Heart right ventricle (tissue), 16 donors: Measurements from ENCODE around the gene SPRING1. TPM values are rescaled to one million over a fixed set of nuclear protein-coding genes. Genes with fewer than 3 reads are reported as not detected.

Source experiments
- ATAC-seq, 8 donors: fragments of 200-7000 bp; cut with Tn5 transposase; one replicate each; pipeline ENCODE4 v1.9.1; 2020; ENCODE audit warnings: mild to moderate bottlenecking in 8 of 8, moderate library complexity in 8 of 8, moderate number of reproducible peaks in 1 of 8
- DNase-seq, 2 donors: peaks; one replicate each; pipeline ENCODE4 v3.0.0-alpha.2; 2020
- H3K27ac ChIP-seq, 10 donors: fragments of 200-600 bp; sonication (generic) in 2 of 10; one replicate each; pipeline versions ENCODE4 v1.5.0 to v1.8.0; 2020 to 2022; ENCODE audit warnings: mild to moderate bottlenecking in 3 of 10
- H3K27me3 ChIP-seq, 7 donors: fragments of 200-600 bp; one replicate each; pipeline ENCODE4 v1.8.0; 2021 to 2022; ENCODE audit warnings: mild to moderate bottlenecking in 2 of 7
- H3K36me3 ChIP-seq, 9 donors: fragments of 200-600 bp; sonication (generic) in 1 of 9; one replicate each; pipeline versions ENCODE4 v1.5.0 to v1.8.0; 2020 to 2022; ENCODE audit warnings: mild to moderate bottlenecking in 2 of 9
- H3K4me1 ChIP-seq, 9 donors: fragments of 200-600 bp; sonication (generic) in 1 of 9; one replicate each; pipeline versions ENCODE4 v1.5.0 to v1.8.0; 2020 to 2022; ENCODE audit warnings: mild to moderate bottlenecking in 4 of 9
- H3K4me3 ChIP-seq, 10 donors: fragments of 200-600 bp; sonication (generic) in 2 of 10; one replicate each; pipeline versions ENCODE4 v1.5.0 to v1.8.0; 2020 to 2022; ENCODE audit warnings: mild to moderate bottlenecking in 7 of 10, moderate library complexity in 2 of 10
- H3K9me3 ChIP-seq, 11 donors: fragments of 200-600 bp in 10 of 11; sonication (generic) in 2 of 11; one replicate each; pipeline versions ENCODE4 v1.5.0 to v1.8.0; 2013 to 2022; ENCODE audit warnings: mild to moderate bottlenecking in 2 of 11, control low read depth in 1 of 11, moderate library complexity in 1 of 11
- WGBS, 2 donors: extraction: QIAGEN DNeasy Blood & Tissue Kit; methylation state at CpG; one replicate each; pipeline ENCODE4 v1.1.7; 2013; ENCODE audit warnings: inconsistent platforms in 1 of 2; 5-methylcytosine and 5-hydroxymethylcytosine counted together
- intact Hi-C, 10 donors: fragments of 100-400 bp; cut with DNase I; formaldehyde crosslinking; loops; one replicate each; pipeline versions ENCODE4 v1.11.1 to v1.14.2; 2022
- polyA plus RNA-seq, 2 donors: library from polyadenylated mRNA; stranded (reverse); fragments of 200-250 nt; gene quantifications; one replicate each; pipeline ENCODE4 v1.2.3, GENCODE V29; 2013
- total RNA-seq, 10 donors: library from RNA; stranded (reverse); fragmentation: NEBNext Ultra II Directional in 3 of 10; extraction: Animal tissue kit (Norgen Biotek cat#: 25700) in 3 of 10; gene quantifications; one replicate each; pipeline versions ENCODE4 v1.2.1 to v1.2.4, GENCODE V29; 2021 to 2023
- TF ChIP-seq, protein P1 (sequence below), 9 donors: fragments of 200-600 bp; sonication (generic) in 2 of 9; IDR thresholded peaks; one replicate each; pipeline versions ENCODE4 v1.5.0 to v1.8.0; 2021 to 2022; ENCODE audit warnings: antibody characterized with exemption in 9 of 9, mild to moderate bottlenecking in 5 of 9, moderate library complexity in 1 of 9
- donor health status: Arrhythmogenic right ventricular cardiomyopathy.
- donor health status: ischemic (EF 13 %, LVEDD 7.1; RV severe dilation, severe dysfunction).
- donor health status: healthy with polysubstance abuse.
- donor health status: DM: no; HTN: yes; CAD: no.
- donor health status: DM: no; HTN: no; CAD: no.
- donor health status: ischemic (EF 25% LVEDD 6.9; RV normal size, moderate dysfunction).
- donor health status: ischemic (EF 25% LVEDD 5.7; RV mildly dilated, moderate dysfunction).
- donor health status: healthy.
- donor health status: DM: yes; HTN: yes; CAD: no.
- donor health status: Ischemic cardiomyopathy.
- donor health status: ischemic (EF 35%, LVEDD 5.7; RV mildly dilated, moderate dysfunction).
- donor health status: nonischemic (EF 11% LVEDD 7.7; RV severe dilation, severe dysfunction).
- donor health status: DM: yes; HTN: yes; CAD: no.
- donor health status: PGD.
- donor health status: ischemic (EF 29% LVEDD 5.4; RV normal size, mild dysfunction).
- donor health status: nonischemic (EF 23%, LVEDD 6.1; RV moderate dilation, normal function).

The SPRING1 gene
- total and polyA plus RNA-seq, 12 donors: 6.2 to 19.5 (median 10.5) TPM

- WGBS, 2 donors: 64 to 77% methylated on average over 27 of the region's 27 CpGs
- TF ChIP-seq, protein P1, sequence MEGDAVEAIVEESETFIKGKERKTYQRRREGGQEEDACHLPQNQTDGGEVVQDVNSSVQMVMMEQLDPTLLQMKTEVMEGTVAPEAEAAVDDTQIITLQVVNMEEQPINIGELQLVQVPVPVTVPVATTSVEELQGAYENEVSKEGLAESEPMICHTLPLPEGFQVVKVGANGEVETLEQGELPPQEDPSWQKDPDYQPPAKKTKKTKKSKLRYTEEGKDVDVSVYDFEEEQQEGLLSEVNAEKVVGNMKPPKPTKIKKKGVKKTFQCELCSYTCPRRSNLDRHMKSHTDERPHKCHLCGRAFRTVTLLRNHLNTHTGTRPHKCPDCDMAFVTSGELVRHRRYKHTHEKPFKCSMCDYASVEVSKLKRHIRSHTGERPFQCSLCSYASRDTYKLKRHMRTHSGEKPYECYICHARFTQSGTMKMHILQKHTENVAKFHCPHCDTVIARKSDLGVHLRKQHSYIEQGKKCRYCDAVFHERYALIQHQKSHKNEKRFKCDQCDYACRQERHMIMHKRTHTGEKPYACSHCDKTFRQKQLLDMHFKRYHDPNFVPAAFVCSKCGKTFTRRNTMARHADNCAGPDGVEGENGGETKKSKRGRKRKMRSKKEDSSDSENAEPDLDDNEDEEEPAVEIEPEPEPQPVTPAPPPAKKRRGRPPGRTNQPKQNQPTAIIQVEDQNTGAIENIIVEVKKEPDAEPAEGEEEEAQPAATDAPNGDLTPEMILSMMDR (IDR thresholded peaks at IDR 0.05): no peak
- Histone ChIP-seq H3K27ac (peak overlapping the region in 3 of 10 donors; percentile 17 to 61 (median 32)), H3K27me3 (no peaks in the 10 kb centered on the region), H3K9me3 (no peaks in the 10 kb centered on the region), H3K4me1 (peaks cover 0 to 40% (median 15%) of the 10 kb centered on the region in 9 donors), H3K36me3 (peaks cover 0 to 78% (median 6%) of the 10 kb centered on the region in 9 donors), H3K4me3 (peak overlapping the region in 6 of 10 donors; percentile 1 to 31 (median 17))
- ATAC-seq (peak; percentile 69 to 90 (median 76)), DNase-seq (peak; percentile 55 to 61)
- intact Hi-C loops: loop anchor here in 1 of 10 donors (10.0 kb wide), 1 partner anchor 287 kb away; no protein-coding TSS in a partner anchor
These were observed 20.1 kb downstream of the SPRING1 start for GRCh38 chr12:116717466-116718437.

DNA sequence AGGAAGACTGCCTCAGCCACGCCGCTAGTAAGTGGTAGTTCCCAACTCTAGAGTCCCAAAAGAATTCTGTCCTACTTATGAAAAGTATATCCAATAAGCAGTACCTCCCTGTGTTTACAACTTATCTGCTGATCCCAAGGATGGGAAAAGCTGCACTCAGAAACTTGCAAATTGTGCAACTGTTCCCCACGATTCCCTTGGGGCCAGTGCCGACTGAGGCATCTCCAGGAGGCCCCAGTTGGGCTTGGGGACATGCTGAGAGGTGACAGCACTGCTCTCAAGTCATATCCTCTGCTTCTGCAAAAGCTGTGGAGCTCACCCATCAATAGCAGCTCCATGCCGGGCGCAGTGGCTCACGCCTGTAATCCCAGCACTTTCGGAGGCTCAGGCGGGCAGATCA lies 23.7 kb downstream of the SPRING1 start:
- TF ChIP-seq, protein P1 (IDR thresholded peaks at IDR 0.05): no peak
- H3K4me3 ChIP-seq: no peak overlapping the region
- WGBS, 2 donors: 87 to 89% methylated on average over 9 of the region's 9 CpGs
- H3K4me1 ChIP-seq: peaks cover 0 to 34% (median 14%) of the 10 kb centered on the region in 9 donors
- H3K9me3 ChIP-seq: no peaks in the 10 kb centered on the region
- intact Hi-C loops: loop anchor here in 2 of 10 donors (5.0 to 10.0 kb wide), 2 partner anchors 291 to 717 kb away; no protein-coding TSS in a partner anchor
- no peak overlapping the region for H3K27ac ChIP-seq
- no peak for DNase-seq
- no peak for ATAC-seq
- H3K27me3 ChIP-seq: peaks cover 0 to 6% (median 0%) of the 10 kb centered on the region in 7 donors
- H3K36me3 ChIP-seq: peaks cover 0 to 53% (median 6%) of the 10 kb centered on the region in 9 donors

- intact Hi-C loops: loop anchor here in 2 of 10 donors (5.0 to 10.0 kb wide), 2 partner anchors 291 to 716 kb away; no protein-coding TSS in a partner anchor
- peaks cover 3 to 34% (median 14%) of the 10 kb centered on the region in 9 donors for H3K4me1 ChIP-seq
- DNase-seq: no peak
- ATAC-seq: no peak
- WGBS, 2 donors: 97 to 98% methylated on average over 2 of the region's 2 CpGs
- TF ChIP-seq, protein P1 (IDR thresholded peaks at IDR 0.05): no peak
- H3K4me3 ChIP-seq: no peak overlapping the region
- H3K36me3 ChIP-seq: peaks cover 0 to 48% (median 6%) of the 10 kb centered on the region in 9 donors
- H3K9me3 ChIP-seq: no peaks in the 10 kb centered on the region
- H3K27me3 ChIP-seq: peaks cover 0 to 9% (median 0%) of the 10 kb centered on the region in 7 donors
- H3K27ac ChIP-seq: no peak overlapping the region
These were observed 24.3 kb downstream of the SPRING1 start for GRCh38 chr12:116713527-116713926.
